Vagina (tissue), 2 donors: Measurements from ENCODE around the gene ANTXR1.

Source experiments
- CTCF ChIP-seq, 3 experiments: fragments of 450-650 bp in 2 of 3; fragments of 200-600 bp in 1 of 3; sonication (generic) in 1 of 3; IDR thresholded peaks; one replicate each; pipeline ENCODE4 v1.5.1; 2017 to 2019; ENCODE audit warnings: antibody characterized with exemption in 3 of 3, mild to moderate bottlenecking in 2 of 3, moderate library complexity in 2 of 3
- POLR2A ChIP-seq, 2 donors: fragments of 450-650 bp; IDR thresholded peaks; one replicate each; pipeline ENCODE4 v1.6.1; 2017; ENCODE audit warnings: antibody characterized with exemption in 2 of 2, mild to moderate bottlenecking in 2 of 2, moderate library complexity in 2 of 2
- POLR2AphosphoS5 ChIP-seq, 2 donors: sonication (generic); formaldehyde crosslinking; IDR thresholded peaks; one replicate each; pipeline ENCODE4 v1.9.0; 2017; ENCODE audit warnings: antibody characterized with exemption in 2 of 2, mild to moderate bottlenecking in 2 of 2, low read depth in 1 of 2; ENCODE audit not compliant: insufficient read depth in 1 of 2

GRCh38 chr2:68987021-68987503 lies 25.9 kb upstream of the ANTXR1 start:
- TF ChIP-seq CTCF (IDR thresholded peaks at IDR 0.05), result no peak
- no peak for TF ChIP-seq POLR2AphosphoS5 (IDR thresholded peaks at IDR 0.05; ENCODE audit: insufficient read depth in 1 of 2, low read depth in 1 of 2)
- no peak for TF ChIP-seq POLR2A (IDR thresholded peaks at IDR 0.05)
